CD4-positive, alpha-beta T cell treated with Interferon gamma for 1 hour (primary cell): ENCODE measurements around the gene DCHS1.
"Not testable (repeated sequence)": the region's sequence is repeated elsewhere in the genome, so short reads cannot be mapped to it uniquely, and the experiment has no call there.

Source experiments
- DNase-seq: peaks from one replicate; pipeline ENCODE4 v3.0.0-alpha.2; 2020

DCHS1 gene

GRCh38 chr11:6655790-6656583 is at the start of gene DCHS1:
Gene DCHS1 (minus strand): TSS chr11:6655809. CDS start chr11:6641613, 14,196 bp downstream.
- DNase-seq = no peak

- peak; percentile 49 for DNase-seq
Measured at GRCh38 chr11:6703247-6704063, 47.8 kb upstream of the DCHS1 start.

GRCh38 chr11:6701955-6702354 is 46.3 kb upstream of the DCHS1 start:
- not testable (repeated sequence) for DNase-seq

- no peak for DNase-seq
Measured at GRCh38 chr11:6695377-6695776, 39.8 kb upstream of the DCHS1 start.

- no peak for DNase-seq
Measured at GRCh38 chr11:6694229-6694535, 38.6 kb upstream of the DCHS1 start.

- DNase-seq = peak; percentile 12
Measured at GRCh38 chr11:6693342-6694228, 38.0 kb upstream of the DCHS1 start.

- DNase-seq = no peak
Measured at GRCh38 chr11:6692128-6692527, 36.5 kb upstream of the DCHS1 start.

GRCh38 chr11:6690431-6691132 is 35.0 kb upstream of the DCHS1 start:
- DNase-seq = not testable (repeated sequence)

GRCh38 chr11:6687876-6688275 is 32.3 kb upstream of the DCHS1 start:
- DNase-seq = no peak

GRCh38 chr11:6686006-6686405 is 30.4 kb upstream of the DCHS1 start:
- DNase-seq = no peak

GRCh38 chr11:6684068-6684467 is 28.5 kb upstream of the DCHS1 start:
- not testable (repeated sequence) for DNase-seq

GRCh38 chr11:6682936-6683861 is 27.6 kb upstream of the DCHS1 start, which contains the start of gene MRPL17:
Gene MRPL17 (minus strand): TSS chr11:6683340. CDS start chr11:6683296, 44 bp downstream.
- peak; percentile 99 for DNase-seq

GRCh38 chr11:6682591-6682935 is 27.0 kb upstream of the DCHS1 start:
- DNase-seq = no peak

GRCh38 chr11:6681949-6682348 is 26.3 kb upstream of the DCHS1 start:
- DNase-seq = no peak

- no peak for DNase-seq
Measured at GRCh38 chr11:6681505-6681904, 25.9 kb upstream of the DCHS1 start.

GRCh38 chr11:6677018-6677417 is 21.4 kb upstream of the DCHS1 start:
- DNase-seq = no peak

GRCh38 chr11:6674862-6675261 is 19.3 kb upstream of the DCHS1 start:
- DNase-seq = no peak

- DNase-seq = no peak
Measured at GRCh38 chr11:6674219-6674597, 18.6 kb upstream of the DCHS1 start.

GRCh38 chr11:6673523-6674218 is 18.1 kb upstream of the DCHS1 start:
- DNase-seq = no peak

- no peak for DNase-seq
Measured at GRCh38 chr11:6671991-6672390, 16.4 kb upstream of the DCHS1 start.
